ENCODE measurements around the gene KLF9.

Gene KLF9

DNA sequence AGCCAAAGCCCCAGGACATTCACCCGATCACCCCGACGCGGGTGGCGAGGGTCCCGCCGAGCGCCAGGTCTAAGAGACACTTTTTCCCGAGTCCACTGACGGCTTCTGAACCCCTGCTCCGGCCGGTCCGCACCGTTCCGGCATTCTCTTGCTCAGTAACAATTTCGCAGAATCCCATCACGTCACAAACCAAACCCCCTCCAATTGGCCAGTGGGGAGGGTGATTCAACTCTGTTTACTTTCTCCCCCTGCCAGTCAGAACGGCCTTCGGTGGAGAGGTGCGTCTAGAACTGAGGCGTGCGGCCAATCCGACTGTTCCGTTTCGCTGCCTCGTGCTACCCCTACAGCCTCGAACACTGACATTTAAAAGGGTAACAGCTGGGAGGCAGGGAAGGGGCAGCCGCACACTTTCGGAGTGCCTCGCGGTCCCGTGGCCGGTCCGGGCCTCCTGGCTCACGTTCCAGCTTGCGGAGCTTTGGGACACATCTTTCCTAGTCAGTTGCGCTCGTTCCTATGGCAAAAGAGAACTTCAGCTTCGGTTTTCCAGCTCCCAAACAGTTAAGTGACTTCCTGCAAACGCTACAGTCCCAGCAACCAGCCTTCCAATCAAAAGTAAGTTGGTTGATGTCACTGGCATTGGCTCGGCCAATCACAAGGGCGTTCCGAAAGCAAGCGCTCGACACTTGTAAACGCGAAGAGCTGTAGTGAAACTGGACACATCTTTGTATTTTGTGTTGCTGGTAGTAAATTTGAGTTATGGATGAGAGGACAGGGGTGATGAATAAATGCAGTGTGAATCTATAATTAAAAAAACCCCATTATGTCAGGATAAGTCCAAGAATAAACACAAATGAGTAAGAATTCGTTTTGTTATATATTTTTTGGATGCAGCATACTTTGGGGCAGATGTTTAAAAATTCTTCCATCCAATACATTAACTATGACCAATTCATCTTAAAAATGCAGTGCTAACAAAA lies at the start of gene KLF9:
KLF9 (minus strand) TSS at position 859 of the 977 bp plus-strand sequence. CDS start 1,294 bp downstream, outside the sequence.
- DNase-seq: peak; percentile 46 to 92 (median 90)

DNA sequence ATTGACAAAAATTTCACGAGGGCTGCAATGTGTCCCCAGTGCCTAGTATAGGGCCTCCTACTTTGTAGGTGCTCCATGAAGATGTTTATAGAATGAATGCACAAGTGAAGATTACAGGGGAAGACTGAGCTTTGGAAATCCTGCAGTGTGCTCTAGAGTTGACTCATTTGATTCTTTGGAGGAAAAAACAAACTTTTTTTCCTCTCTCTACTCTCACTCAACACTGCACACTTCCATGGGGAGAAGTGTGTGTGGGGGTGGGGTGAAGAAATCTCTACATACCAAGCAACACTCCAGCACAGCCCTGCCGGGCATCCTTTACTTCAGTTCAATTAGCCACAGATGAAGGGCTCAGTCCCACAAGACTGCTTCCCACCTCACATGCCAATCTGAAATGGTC lies 49.4 kb upstream of the KLF9 start:
- no peak for DNase-seq

DNA sequence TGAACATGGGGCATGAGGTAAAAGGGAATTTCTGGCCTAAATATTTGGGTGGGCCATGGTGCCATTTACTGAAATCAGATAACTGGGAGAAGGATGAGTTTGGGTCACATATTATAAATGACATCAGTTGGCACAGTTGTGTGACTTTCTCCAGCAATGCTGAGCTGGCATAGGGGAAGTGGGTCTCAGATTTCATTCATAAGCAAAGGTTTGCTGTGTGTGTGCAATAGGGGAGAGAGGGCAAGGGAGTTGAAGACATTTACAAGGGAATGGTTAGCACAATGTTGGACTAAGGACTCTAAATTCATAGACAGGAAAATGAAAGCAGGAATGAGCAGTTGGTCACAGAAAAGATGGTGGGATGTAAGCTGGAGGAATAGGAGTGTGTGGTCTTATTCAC lies 47.8 kb upstream of the KLF9 start:
- no peak for DNase-seq

DNA sequence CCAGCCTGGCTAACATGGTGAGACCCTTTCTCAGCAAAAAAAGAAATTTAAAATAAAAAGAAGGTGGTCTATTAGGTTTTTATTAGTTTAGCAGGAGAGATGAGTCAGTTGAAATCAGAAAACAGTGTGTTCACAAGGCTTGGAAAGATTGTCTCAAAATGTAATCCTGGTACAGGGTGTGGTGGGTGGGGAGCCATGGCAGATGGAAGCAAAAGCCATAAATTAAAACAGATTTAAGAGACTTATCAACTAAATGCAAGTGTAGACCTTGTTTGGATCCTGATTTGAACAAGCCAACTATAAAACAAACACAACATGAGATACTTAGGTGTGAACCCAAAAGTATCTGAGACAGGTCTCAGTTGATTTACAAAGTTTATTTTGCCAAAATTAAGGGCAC lies 42.8 kb upstream of the KLF9 start:
- DNase-seq: no peak

DNA sequence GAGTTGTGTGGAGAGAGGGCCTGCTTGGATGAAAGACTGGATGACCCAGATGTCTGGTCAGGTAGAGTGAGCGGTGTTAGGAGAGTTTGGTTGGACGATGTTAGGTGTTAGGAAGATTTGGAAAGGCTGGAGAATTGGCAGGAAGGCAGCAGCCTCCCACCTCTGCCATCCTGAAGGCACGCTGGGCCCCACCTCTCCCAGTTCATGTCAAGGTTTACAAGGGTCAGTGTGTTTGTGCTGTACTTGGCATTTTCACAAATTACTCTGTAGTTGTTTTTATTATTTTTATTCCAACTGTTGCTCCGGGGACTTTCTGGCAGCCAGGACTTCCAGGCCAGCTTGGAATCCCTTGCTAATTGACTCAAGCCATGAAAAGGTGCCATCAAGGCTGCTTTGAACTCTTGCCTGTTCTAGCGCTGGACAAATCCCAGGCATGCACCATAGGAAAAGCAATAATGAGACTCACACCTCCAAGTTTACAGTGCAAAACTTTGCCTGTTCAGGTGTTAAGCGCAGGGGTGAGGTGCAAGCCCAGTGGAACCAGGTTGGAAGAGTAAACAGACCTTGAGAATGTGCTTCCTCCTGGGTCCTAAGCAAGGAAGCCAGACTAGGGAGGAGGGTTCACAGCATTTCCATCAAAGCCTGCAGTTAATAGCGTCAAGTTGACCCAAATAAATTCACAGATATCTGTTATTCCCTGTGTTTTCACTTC lies 41.7 kb upstream of the KLF9 start:
- no peak for DNase-seq

DNA sequence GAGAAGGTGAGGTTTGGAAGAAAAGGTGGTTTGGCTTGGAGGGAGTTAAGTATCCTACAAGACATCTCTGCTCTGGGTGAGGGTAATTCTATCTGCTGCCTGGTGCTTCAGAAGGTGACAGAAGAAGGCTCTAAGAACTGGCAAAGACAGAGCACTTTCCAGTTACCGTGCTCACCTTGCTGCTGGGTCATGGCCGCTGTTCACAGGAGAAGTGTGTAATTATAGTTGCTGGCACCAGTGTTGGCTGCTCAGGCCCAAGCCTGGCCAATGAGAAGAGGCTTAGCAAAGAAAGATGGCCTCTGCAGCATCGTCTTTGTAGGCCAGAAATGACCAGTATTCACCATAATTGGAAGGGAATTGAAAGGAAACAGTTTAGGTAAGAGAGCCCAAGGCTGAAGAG lies 37.9 kb upstream of the KLF9 start:
- DNase-seq: no peak

DNA sequence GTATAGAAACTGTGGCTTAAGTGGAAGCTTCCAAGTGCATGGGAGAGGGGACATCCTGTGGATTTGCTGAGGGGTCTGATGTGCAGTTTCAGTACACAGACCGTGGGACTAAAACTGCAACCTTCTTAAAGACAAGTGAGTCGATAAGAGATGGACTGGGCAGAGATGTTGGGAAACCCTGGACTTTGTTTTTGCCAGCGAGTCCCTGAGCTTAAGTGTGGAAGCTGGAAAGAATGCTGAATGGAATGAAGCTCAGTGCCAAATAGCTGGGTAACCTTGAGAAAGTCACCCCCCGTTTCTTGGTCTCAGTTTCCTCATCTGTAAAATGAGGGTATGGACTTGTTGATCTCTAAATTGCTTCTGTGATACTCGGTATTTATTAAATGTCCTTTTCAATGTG lies 37.3 kb upstream of the KLF9 start:
- DNase-seq: no peak

DNA sequence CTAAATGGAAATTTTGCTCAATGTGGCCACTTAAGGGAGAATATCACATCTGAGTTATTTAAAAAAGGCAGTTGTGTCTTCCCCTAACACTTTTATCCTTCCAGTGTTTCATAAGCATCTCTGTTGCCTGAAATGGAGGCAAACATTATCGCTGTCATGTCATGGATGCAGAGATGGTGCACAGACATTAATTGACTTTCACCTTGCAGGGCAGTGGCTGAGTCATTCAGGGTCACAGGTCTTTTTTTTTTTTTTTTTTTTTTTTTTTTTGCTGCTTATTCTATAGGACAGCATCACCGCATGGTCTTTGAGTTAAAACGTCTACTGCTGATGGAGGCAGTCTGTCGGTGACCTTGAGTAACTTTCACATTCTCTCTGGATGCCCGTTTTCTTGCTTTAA lies 36.3 kb upstream of the KLF9 start:
- no peak for DNase-seq

DNA sequence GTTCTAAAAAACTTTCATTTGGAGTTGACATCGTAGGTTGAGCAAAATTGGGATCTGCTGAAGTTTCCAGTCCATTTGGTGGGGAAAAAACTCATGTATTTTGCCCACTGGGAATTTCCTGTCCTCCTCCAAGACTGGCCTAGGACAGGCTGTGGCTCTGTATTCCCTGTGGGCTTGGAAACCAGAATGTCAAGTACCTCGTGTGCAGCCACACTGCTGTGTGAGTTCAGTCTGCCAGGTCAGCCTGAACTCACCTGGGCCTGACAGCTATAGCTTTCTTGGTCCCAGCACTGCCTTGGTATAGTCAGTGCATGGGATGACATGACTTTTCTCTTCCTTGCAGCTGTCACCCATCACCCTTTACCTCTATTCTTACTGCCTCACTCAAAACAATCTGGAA lies 35.0 kb upstream of the KLF9 start:
- DNase-seq: no peak

DNA sequence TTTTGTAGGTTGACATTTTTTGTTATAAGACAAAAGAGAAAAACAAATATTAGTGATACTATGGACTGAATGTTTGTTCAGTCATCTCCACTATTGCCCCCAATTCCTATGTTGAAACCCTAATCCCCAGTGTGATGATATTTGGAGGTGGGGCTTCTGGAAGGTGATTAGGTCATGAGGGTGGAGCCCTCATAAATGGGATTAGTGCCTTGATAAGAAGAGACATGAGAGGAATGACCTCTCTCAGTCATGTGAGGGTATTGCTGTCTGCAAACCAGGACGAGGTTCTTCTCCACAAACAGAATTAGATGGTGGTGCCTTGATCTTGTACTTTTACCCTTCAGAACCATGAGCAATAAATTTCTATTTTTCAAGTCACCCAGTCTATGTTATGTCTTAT lies 34.5 kb upstream of the KLF9 start:
- DNase-seq: no peak

DNA sequence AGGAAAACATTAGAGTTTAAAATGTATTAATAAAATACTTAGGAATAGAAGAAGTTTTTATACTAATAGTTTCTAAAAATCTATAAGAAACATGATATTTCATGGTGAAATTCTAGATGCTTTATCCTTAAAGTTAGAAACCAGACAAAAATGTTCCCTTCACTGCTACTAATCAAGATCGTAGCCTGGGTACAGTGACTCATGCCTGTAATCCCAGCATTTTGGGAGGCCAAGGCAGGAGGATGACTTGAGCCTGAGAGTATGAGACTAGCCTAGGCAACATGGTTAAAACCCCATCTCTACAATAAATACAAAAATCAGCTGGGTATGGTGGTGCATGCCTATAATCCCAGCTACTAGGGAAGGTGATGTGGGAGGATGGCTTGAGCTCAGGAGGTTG lies 30.4 kb upstream of the KLF9 start:
- DNase-seq: no peak

DNA sequence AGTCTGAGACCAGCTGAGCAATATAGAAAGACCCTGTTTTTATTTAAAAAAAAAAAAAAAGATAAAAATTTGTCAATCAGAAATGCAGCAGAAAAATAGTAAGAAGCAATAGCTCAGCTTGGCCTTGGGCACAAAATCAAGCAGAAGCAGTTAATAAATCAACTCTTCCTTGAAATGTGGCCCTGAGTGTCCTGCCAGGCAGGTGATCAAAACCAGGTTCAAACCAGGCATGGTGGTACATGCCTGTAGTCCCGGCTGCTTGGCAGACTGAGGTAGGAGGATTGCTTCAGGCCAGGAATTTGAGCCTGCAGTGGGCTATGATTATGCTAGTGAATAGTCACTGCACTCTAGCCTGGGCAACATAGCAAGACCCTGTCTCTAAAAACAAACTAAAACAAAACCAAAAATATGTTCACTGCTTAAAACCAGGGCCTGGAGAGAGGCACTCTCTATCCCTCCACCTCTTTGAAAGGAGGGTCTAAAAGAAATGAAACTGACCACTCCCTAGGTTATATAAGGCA lies 27.9 kb upstream of the KLF9 start:
- no peak for DNase-seq

DNA sequence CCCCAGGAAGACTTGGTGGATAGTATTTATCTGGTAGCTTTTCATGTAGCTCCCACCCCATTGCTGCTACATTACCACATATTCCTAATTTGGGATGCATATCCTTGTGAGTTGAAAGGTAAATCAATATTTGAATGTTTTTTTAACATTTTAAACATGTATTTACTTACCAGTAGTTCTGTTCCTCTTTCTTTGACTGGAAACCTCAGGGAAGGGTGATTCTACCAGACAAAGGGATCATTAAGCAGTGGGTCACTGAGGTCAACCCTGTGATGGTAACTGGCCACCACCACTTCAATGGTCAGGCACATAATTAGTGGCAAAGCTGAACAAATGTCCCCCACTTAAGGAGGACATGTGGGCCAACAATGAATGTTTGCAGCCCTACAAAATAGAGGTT lies 27.2 kb upstream of the KLF9 start:
- peak in 1 of 3 experiments; percentile 17 for DNase-seq

DNA sequence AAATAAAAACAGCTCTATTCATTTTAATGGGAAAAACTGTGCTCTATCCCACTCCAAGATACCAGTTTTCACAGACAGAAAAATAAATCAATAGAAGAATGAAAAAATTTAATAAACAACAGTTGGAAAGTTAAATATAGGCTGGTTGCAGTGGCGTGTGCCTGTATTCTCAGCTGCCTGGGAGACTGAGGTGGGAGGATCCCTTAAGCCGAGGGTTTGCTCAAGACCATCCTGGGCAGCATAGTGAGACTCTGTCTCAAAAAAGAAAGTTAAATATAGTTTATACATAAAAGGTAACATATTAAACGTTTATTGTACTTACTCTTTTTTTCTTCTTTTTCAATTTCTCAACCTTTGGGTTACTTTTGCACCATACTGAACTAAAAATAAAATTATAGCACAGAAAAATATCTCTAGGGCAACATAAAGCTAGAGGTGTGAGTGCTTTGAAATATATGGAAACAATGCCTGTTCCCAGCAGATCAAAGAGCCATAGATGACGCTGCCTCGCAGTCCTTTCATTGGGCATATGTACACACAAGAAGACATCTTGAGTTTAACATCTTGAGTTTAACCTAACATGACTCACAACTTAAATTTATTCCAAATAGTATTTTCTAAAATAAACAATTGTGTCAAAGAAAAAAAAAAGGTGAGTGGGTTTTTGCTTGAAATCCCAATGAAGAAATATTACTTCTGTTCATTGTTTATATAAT lies 25.7 kb upstream of the KLF9 start:
- DNase-seq: no peak

DNA sequence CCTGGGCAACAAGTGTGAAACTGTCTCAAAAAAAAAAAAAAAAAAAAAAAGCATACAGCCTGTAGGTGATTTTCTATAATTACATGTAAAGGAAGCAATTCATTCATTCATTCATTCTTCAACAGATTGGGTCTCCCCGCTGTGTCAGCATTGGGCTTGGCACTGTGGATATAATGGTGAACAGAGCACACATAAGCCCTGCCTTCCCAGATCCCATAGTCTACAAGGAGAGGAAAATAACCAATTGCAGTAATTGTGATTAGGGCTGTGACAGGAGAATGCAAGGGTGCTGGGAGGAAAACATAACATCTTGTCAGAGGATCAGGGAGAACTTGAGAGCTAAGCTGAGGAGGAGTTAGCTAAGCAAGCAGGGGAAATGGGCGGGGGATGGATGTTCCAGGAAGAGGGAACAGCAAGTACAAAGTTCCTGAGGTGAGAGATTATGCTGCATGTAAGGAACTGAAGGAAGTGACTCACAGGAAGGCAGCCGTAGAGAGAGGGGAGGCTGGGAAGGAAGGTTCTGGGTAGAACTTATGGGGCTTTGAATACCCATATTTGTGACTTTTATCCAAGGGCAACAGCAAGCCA lies 24.0 kb upstream of the KLF9 start:
- DNase-seq: no peak

DNA sequence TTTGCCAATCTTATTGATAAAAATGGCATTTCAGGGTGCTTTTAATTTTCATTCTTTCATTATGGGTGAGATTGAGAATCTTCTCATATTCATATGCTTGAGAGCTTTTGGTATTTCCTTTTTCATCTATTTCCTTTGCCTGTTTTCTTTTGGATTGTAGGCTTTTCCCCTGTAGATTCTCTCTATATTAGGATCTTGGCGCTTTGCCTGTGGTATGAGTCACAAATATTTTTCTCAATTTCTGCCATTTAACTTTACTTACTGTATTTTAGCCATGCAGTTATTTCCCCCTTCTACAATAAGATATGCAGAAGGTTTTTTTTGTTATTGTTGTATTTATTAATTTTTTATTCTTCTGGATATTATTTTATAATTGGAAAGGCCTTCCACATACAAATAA lies 21.5 kb upstream of the KLF9 start:
- no peak for DNase-seq

DNA sequence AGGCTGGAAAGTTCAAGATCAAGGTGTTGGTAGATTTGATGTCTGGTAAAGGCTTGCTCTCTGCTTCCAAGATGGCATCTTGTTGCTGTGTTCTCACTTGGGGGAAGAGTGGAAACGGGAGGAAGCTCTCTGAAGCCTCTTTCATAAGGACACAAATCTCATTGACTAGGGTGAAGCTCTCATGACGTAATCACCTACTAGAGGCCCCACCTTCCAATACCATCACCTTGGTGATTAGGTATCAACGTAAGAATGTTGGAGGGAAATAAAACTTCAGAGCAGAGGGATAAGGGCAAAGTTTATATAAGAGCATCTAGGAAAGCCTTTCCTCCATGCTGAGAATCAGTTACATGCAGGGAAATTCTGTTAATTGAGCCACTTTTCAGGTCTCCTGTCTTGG lies 15.4 kb upstream of the KLF9 start:
- DNase-seq: no peak

DNA sequence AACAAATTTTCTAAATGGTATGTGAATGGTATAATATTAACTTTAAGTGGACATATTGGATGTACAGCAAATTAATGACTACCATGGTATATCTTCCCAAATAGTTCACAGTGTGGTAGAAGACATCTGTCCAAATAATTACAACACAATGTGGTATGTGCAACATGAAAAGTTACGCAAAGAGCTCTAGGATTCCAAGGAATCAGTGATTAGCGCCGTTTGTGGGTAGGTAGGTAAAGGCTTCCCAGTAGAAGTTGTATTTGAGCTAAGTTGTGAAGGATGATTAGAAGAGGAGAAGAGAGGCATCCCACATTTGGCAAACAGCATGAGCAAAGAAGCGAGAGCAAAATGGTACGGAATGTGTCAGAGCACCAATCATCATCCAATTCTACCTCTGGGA lies 14.3 kb upstream of the KLF9 start:
- no peak for DNase-seq

DNA sequence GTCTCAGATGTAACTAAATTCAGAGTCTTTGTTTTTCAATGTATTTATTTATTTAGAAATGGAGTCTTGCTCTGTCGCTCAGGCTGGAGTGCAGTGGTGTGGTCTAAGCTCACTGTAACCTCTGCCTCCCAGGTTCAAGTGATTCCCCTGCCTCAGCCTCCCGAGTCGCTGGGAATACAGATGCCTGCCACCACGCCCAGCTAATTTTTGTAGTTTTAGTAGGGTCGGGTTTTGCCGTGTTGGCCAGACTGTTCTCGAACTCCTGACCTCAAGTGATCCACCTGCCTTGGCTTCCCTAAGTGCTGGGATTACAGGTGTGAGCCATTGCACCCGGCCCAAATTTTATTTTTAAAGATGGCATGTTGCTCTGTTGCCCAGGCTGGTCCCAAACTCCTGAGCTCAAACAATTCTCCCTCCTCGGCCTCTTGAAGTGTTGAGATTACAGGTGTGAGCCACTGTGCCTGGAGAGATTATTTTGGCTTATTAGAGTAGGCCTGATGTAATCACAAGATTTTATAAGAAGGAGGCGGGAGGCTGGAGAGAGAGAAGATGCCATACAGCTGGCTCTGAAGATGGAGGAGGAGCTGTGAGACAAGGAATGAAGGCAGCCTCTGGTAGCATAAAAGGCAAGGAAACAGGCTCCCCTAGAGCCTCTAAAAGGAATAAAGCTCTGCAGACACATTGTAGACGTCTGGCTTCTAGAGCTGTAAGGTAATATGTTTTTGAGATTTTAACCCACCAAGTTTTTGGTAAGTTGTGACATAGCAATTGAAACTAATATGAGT lies 12.9 kb upstream of the KLF9 start:
- no peak for DNase-seq

DNA sequence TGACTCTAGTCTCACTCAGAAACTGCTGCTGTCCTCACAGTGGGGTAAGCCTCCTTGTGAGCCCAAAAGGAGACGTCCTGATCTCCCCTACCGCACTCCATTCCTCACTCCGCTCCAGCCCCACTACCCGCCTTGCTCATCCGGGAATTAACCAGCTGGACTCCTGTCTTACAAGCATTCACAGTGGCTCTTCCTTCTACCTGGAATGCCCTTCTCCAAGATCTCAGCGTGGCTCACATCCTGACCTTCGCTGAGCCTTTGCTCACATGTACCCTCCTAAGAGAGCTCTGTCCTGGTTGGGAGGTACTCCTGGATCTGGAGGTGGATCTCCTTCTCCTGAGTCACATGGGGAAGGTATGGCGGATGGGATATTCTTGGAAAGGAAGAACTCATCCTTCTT lies 10.7 kb upstream of the KLF9 start:
- DNase-seq: no peak

DNA sequence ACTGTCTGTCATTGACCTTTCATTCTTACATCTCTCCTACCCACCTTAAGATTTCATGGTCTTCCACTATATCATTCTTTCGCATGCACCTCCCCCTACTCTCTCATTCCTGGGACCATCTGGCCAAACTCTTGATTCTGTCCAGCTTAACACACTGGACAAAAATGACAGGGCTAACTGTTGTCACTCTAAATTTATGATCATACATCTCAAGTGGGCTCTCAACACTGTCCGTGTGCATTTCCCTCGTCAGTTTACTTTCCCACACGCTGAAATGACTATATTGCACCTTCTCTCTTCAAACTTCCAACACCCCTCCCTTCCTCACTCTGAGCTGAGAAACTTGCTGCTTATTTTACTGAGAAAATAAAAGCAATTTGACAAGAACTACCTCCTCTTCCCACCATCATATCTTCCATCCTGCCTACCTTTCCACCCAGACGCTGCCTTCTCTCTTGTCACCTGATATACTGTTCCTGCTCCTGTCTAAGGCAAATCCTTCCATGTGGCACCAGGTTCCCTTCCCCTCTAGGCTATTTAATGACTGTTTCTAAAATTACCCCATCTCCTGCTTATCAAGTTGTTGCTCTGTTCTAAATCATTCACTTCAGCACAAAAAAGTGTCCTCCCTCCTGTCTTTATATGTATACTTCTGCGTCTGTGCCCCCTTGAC lies 8.1 kb upstream of the KLF9 start:
- peak; percentile 9 to 77 (median 48) for DNase-seq
